Neural cell (in vitro differentiated cells): ENCODE results near the gene MID1. TPM values are rescaled to one million over a fixed set of nuclear protein-coding genes. Genes with fewer than 3 reads are reported as not detected.

Source experiments
- H2AFZ ChIP-seq: fragments of 200-600, 300-800 bp; sonication (generic), shearing (Covaris generic); 2 replicates; pipeline ENCODE4 v1.6.0; 2014; ENCODE audit warnings: low read depth, mild to moderate bottlenecking, antibody characterized with exemption, low read length, moderate library complexity
- H3F3A ChIP-seq: fragments of 200-600 bp; shearing (Covaris generic); 2 replicates; pipeline ENCODE4 v1.6.1; 2016; ENCODE audit warnings: mild to moderate bottlenecking, moderate library complexity, mixed read lengths, antibody characterized with exemption, low read length; ENCODE audit not compliant: insufficient read depth, poor library complexity, severe bottlenecking
- H3K27ac ChIP-seq: fragments of 200-600, 300-800 bp; sonication (generic), shearing (Covaris generic); 2 replicates; pipeline ENCODE4 v1.5.1; 2014; ENCODE audit warnings: mild to moderate bottlenecking, low read length, moderate library complexity
- H3K27me3 ChIP-seq: fragments of 300-800, 200-600 bp; sonication (generic), shearing (Covaris generic); 2 replicates; pipeline ENCODE4 v1.6.0; 2014; ENCODE audit warnings: mild to moderate bottlenecking, low read depth, low read length, moderate library complexity; ENCODE audit not compliant: insufficient read depth
- H3K36me3 ChIP-seq: fragments of 300-800, 200-600 bp; sonication (generic), shearing (Covaris generic); 2 replicates; pipeline ENCODE4 v1.5.1; 2014; ENCODE audit warnings: mild to moderate bottlenecking, antibody characterized with exemption, low read length, moderate library complexity; ENCODE audit not compliant: insufficient read depth
- H3K4me2 ChIP-seq: fragments of 300-800, 200-600 bp; sonication (generic), shearing (Covaris generic); 2 replicates; pipeline ENCODE4 v1.6.0; 2014; ENCODE audit warnings: mild to moderate bottlenecking, low read length
- H3K4me3 ChIP-seq: fragments of 300-800, 200-600 bp; sonication (generic), shearing (Covaris generic); 2 replicates; pipeline ENCODE4 v1.5.1; 2014; ENCODE audit warnings: mild to moderate bottlenecking, low read length, moderate library complexity
- H3K79me2 ChIP-seq: fragments of 200-600 bp; shearing (Covaris generic); replicated peaks from 2 replicates; pipeline ENCODE4 v1.6.0; 2014; ENCODE audit warnings: mild to moderate bottlenecking, low read length, moderate library complexity; ENCODE audit not compliant: insufficient read depth
- H3K9ac ChIP-seq: fragments of 300-800, 200-600 bp; sonication (generic), shearing (Covaris generic); 2 replicates; pipeline ENCODE4 v1.6.1; 2016; ENCODE audit warnings: mild to moderate bottlenecking, low read length, mixed read lengths
- H3K9me2 ChIP-seq: fragments of 200-600 bp; shearing (Covaris generic); 2 replicates; pipeline ENCODE4 v1.6.1; 2016; ENCODE audit warnings: mild to moderate bottlenecking, low read length, mixed read lengths; ENCODE audit not compliant: insufficient read depth
- H3K9me3 ChIP-seq: fragments of 200-600, 300-800 bp; sonication (generic), shearing (Covaris generic); 2 replicates; pipeline ENCODE4 v1.6.1; 2016; ENCODE audit warnings: mild to moderate bottlenecking, mixed run types, low read length, moderate library complexity, mixed read lengths
- H4K20me1 ChIP-seq: fragments of 200-600 bp; shearing (Covaris generic); 2 replicates; pipeline ENCODE4 v1.6.1; 2016; ENCODE audit warnings: mild to moderate bottlenecking, mixed run types; ENCODE audit not compliant: insufficient read depth
- EP300 ChIP-seq: fragments of 450-650 bp; conservative IDR thresholded peaks from 2 replicates; pipeline ENCODE4 v1.6.1; 2014; ENCODE audit warnings: antibody characterized with exemption, mild to moderate bottlenecking, moderate library complexity; ENCODE audit not compliant: poor library complexity, severe bottlenecking
- EZH2 ChIP-seq: fragments of 200-600, 300-800 bp; shearing (Covaris generic), sonication (generic); IDR thresholded peaks from 2 replicates; pipeline ENCODE4 v1.6.1; 2014; ENCODE audit warnings: antibody characterized with exemption, low read length, borderline replicate concordance, mild to moderate bottlenecking; ENCODE audit not compliant: insufficient read depth, poor library complexity, severe bottlenecking
- MXI1 ChIP-seq: fragments of 450-650 bp; conservative IDR thresholded peaks from 2 replicates; pipeline ENCODE4 v1.6.1; 2014; ENCODE audit warnings: antibody characterized with exemption, mild to moderate bottlenecking; ENCODE audit not compliant: poor library complexity, severe bottlenecking
- POLR2AphosphoS5 ChIP-seq: IDR thresholded peaks from 2 replicates; pipeline ENCODE4 v1.6.1; 2012
- RAD21 ChIP-seq: fragments of 450-650 bp; conservative IDR thresholded peaks from 2 replicates; pipeline ENCODE4 v1.6.1; 2014; ENCODE audit warnings: antibody characterized with exemption, mild to moderate bottlenecking, moderate library complexity
- SMC3 ChIP-seq: fragments of 450-650 bp; conservative IDR thresholded peaks from 2 replicates; pipeline ENCODE4 v1.6.1; 2014; ENCODE audit warnings: antibody characterized with exemption, mild to moderate bottlenecking, moderate library complexity; ENCODE audit not compliant: poor library complexity
- TAF1 ChIP-seq: IDR thresholded peaks from 2 replicates; pipeline ENCODE4 v1.6.1; 2012; ENCODE audit warnings: low read depth
- polyA plus RNA-seq: library from polyadenylated mRNA; depleted of rRNA; stranded (reverse); fragments of >200 nt; gene quantifications from 2 replicates; pipeline ENCODE4 v1.2.3, GENCODE V29; 2014
- TF ChIP-seq, protein P1 (sequence below): fragments of 450-650 bp; IDR thresholded peaks from 2 replicates; pipeline ENCODE4 v1.5.1; 2014; ENCODE audit warnings: antibody characterized with exemption, mild to moderate bottlenecking, moderate library complexity; ENCODE audit not compliant: poor library complexity, severe bottlenecking
- TF ChIP-seq, protein P2 (sequence below): IDR thresholded peaks from 2 replicates; pipeline ENCODE4 v1.6.1; 2012; ENCODE audit warnings: borderline replicate concordance

Gene MID1
- polyA plus RNA-seq, 1 donor from 2014 or later: 16.6 TPM

DNA sequence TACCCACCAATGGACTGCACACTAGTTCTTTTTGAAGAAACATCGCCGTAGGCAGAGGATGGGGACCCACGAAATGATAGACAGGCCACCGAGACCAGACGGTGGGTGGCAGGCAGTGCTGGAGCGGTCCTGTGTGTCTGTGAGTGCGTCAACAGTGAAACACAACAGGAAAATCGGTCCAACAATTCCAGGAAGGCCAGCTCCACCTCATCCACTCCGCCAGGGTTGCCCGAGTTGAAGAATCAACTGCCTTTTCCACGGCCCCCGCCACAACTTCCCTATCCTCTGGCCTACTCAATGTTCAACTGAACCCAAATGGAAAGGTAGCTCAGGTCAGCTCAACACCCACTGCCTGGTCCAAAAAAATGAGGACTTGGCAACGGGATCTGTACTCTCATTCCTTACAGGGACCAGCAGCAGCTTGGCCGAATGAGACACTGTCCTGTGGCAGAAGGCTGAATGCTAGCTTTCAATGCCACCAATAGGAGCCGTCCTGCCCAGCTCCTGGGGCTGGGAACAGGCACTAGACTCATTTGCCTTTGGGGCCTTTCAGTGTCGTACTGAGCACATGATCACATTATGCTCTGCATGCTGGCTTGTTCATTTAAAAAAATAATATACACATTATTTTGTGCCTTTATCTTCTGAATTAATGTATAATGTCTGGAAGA is 43.5 kb downstream of the MID1 start:
- Histone ChIP-seq H3K9me3 (no peaks in the 10 kb centered on the region), H3K79me2 (peaks cover 7% of the 10 kb centered on the region), H3K4me2 (no peak overlapping the region), H3K36me3 (no peaks in the 10 kb centered on the region), H3K27me3 (no peaks in the 10 kb centered on the region), H4K20me1 (no peaks in the 10 kb centered on the region), H3K9me2 (no peaks in the 10 kb centered on the region), H2AFZ (no peak overlapping the region), H3F3A (no peaks in the 10 kb centered on the region), H3K27ac (no peak overlapping the region), H3K4me3 (no peak overlapping the region), H3K9ac (no peak overlapping the region)
- TF ChIP-seq RAD21 (no peak), SMC3 (no peak), EZH2 (no peak), POLR2AphosphoS5 (no peak), TAF1 (no peak), MXI1 (no peak), EP300 (no peak)
- TF ChIP-seq, protein P1, sequence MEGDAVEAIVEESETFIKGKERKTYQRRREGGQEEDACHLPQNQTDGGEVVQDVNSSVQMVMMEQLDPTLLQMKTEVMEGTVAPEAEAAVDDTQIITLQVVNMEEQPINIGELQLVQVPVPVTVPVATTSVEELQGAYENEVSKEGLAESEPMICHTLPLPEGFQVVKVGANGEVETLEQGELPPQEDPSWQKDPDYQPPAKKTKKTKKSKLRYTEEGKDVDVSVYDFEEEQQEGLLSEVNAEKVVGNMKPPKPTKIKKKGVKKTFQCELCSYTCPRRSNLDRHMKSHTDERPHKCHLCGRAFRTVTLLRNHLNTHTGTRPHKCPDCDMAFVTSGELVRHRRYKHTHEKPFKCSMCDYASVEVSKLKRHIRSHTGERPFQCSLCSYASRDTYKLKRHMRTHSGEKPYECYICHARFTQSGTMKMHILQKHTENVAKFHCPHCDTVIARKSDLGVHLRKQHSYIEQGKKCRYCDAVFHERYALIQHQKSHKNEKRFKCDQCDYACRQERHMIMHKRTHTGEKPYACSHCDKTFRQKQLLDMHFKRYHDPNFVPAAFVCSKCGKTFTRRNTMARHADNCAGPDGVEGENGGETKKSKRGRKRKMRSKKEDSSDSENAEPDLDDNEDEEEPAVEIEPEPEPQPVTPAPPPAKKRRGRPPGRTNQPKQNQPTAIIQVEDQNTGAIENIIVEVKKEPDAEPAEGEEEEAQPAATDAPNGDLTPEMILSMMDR: no peak
- TF ChIP-seq, protein P2, sequence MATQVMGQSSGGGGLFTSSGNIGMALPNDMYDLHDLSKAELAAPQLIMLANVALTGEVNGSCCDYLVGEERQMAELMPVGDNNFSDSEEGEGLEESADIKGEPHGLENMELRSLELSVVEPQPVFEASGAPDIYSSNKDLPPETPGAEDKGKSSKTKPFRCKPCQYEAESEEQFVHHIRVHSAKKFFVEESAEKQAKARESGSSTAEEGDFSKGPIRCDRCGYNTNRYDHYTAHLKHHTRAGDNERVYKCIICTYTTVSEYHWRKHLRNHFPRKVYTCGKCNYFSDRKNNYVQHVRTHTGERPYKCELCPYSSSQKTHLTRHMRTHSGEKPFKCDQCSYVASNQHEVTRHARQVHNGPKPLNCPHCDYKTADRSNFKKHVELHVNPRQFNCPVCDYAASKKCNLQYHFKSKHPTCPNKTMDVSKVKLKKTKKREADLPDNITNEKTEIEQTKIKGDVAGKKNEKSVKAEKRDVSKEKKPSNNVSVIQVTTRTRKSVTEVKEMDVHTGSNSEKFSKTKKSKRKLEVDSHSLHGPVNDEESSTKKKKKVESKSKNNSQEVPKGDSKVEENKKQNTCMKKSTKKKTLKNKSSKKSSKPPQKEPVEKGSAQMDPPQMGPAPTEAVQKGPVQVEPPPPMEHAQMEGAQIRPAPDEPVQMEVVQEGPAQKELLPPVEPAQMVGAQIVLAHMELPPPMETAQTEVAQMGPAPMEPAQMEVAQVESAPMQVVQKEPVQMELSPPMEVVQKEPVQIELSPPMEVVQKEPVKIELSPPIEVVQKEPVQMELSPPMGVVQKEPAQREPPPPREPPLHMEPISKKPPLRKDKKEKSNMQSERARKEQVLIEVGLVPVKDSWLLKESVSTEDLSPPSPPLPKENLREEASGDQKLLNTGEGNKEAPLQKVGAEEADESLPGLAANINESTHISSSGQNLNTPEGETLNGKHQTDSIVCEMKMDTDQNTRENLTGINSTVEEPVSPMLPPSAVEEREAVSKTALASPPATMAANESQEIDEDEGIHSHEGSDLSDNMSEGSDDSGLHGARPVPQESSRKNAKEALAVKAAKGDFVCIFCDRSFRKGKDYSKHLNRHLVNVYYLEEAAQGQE: no peak

GRCh38 chrX:10576186-10576585 is 44.2 kb downstream of the MID1 start:
- Histone ChIP-seq H3K4me2 (no peak overlapping the region), H2AFZ (no peak overlapping the region), H3K9me3 (no peaks in the 10 kb centered on the region), H3K4me3 (no peak overlapping the region), H3K79me2 (peaks cover 7% of the 10 kb centered on the region), H3K9ac (no peak overlapping the region), H3K9me2 (no peaks in the 10 kb centered on the region), H3K36me3 (no peaks in the 10 kb centered on the region), H4K20me1 (no peaks in the 10 kb centered on the region), H3F3A (no peaks in the 10 kb centered on the region), H3K27ac (no peak overlapping the region), H3K27me3 (no peaks in the 10 kb centered on the region)
- TF ChIP-seq POLR2AphosphoS5: no peak
- TF ChIP-seq EP300: no peak
